Measurements from ENCODE around the gene CCDC149. TPM values are rescaled to one million over a fixed set of nuclear protein-coding genes. Genes with fewer than 3 reads are reported as not detected.

The CCDC149 gene
- polyA plus RNA-seq, 1 experiment, result 13.9 TPM

- Histone ChIP-seq H3K27me3 (ENCODE audit: control insufficient read depth, insufficient read depth, low read length) (no peaks in the 10 kb centered on the region), H3K27ac (ENCODE audit: low read depth, low read length) (no peak overlapping the region), H3K4me3 (ENCODE audit: low read depth, low read length) (no peak overlapping the region), H3K9me3 (ENCODE audit: control insufficient read depth, insufficient read depth, low read length) (peaks cover 4% of the 10 kb centered on the region; the same call in 1 of the 2 replicates)
- DNase-seq (ENCODE audit: low read depth, low spot score), result no peak
- no peak for TF ChIP-seq CTCF (IDR thresholded peaks at IDR 0.05; ENCODE audit: low read depth, low read length)
- ChIA-PET CTCF (no interaction called here), POLR2A (no interaction called here)
Observed at GRCh38 chr4:24798036-24798610, 114.7 kb downstream of the CCDC149 start.

GRCh38 chr4:24796620-24797019 is 116.2 kb downstream of the CCDC149 start:
- POLR2A ChIA-PET, result no interaction called here
- H3K27ac ChIP-seq (ENCODE audit: low read depth, low read length), result no peak overlapping the region
- H3K9me3 ChIP-seq (ENCODE audit: control insufficient read depth, insufficient read depth, low read length), result peaks cover 4% of the 10 kb centered on the region; the same call in 1 of the 2 replicates
- TF ChIP-seq CTCF (IDR thresholded peaks at IDR 0.05; ENCODE audit: low read depth, low read length), result no peak
- H3K4me3 ChIP-seq (ENCODE audit: low read depth, low read length), result no peak overlapping the region
- CTCF ChIA-PET, result interaction anchor here (0.6 kb wide), 1 partner anchor 25 kb away, joined by 4 read pairs; no protein-coding TSS in a partner anchor
- DNase-seq (ENCODE audit: low read depth, low spot score), result no peak
- no peaks in the 10 kb centered on the region for H3K27me3 ChIP-seq (ENCODE audit: control insufficient read depth, insufficient read depth, low read length)

GRCh38 chr4:24795666-24796381 is 117.0 kb downstream of the CCDC149 start:
- TF ChIP-seq CTCF (IDR thresholded peaks at IDR 0.05; ENCODE audit: low read depth, low read length), result no peak
- Histone ChIP-seq H3K27ac (ENCODE audit: low read depth, low read length) (peak overlapping the region; percentile 68), H3K4me3 (ENCODE audit: low read depth, low read length) (peak overlapping the region; percentile 52), H3K9me3 (ENCODE audit: control insufficient read depth, insufficient read depth, low read length) (peaks cover 4% of the 10 kb centered on the region; the same call in 1 of the 2 replicates), H3K27me3 (ENCODE audit: control insufficient read depth, insufficient read depth, low read length) (no peaks in the 10 kb centered on the region)
- ChIA-PET CTCF (interaction anchor here (0.8 kb wide), 1 partner anchor 13 kb away, joined by 3 read pairs; no protein-coding TSS in a partner anchor), POLR2A (interaction anchor here (0.7 kb wide), 1 partner anchor 212 kb away, joined by 3 read pairs; the partner anchor contains the start of gene DHX15)
- DNase-seq (ENCODE audit: low read depth, low spot score), result no peak

GRCh38 chr4:24794916-24795665 is 117.8 kb downstream of the CCDC149 start, which contains the start of gene SOD3:
TSS of gene SOD3 (plus strand) at chr4:24795573. CDS start at chr4:24799522, 3,949 bp downstream.
- ChIA-PET CTCF (interaction anchor here (0.8 to 1.1 kb wide), 2 partner anchors 10 to 13 kb away, joined by 3 to 4 read pairs; no protein-coding TSS in a partner anchor), POLR2A (interaction anchor here (0.7 kb wide), 1 partner anchor 211 kb away, joined by 3 read pairs; the partner anchor contains the start of gene DHX15)
- Histone ChIP-seq H3K27me3 (ENCODE audit: control insufficient read depth, insufficient read depth, low read length) (no peaks in the 10 kb centered on the region), H3K27ac (ENCODE audit: low read depth, low read length) (peak within 1 kb of the TSS; percentile 68), H3K9me3 (ENCODE audit: control insufficient read depth, insufficient read depth, low read length) (peaks cover 4% of the 10 kb centered on the region; the same call in 1 of the 2 replicates), H3K4me3 (ENCODE audit: low read depth, low read length) (peak within 1 kb of the TSS; percentile 52)
- no peak for TF ChIP-seq CTCF (IDR thresholded peaks at IDR 0.05; ENCODE audit: low read depth, low read length)
- peak; percentile 74 for DNase-seq (ENCODE audit: low read depth, low spot score)
